K562 (cell line): Measurements from ENCODE around the gene RNF175. TPM values are rescaled to one million over a fixed set of nuclear protein-coding genes. Genes with fewer than 3 reads are reported as not detected.

Experiments used
- ATAC-seq: fragments of 200-7000 bp; cut with Tn5 transposase; 3 replicates; pipeline ENCODE4 v1.9.1; 2020; ENCODE audit warnings: moderate library complexity
- BruUV-seq: library from RNA; stranded (reverse); fragments of 400-500 nt; replicated peaks from 2 replicates; lab custom pipeline; 2021; lab: Mats Ljungman, UMichigan
- CTCF ChIA-PET: fragments of 300-600 bp; formaldehyde crosslinking; extraction: SDS; loops from one replicate; lab custom pipeline; 2021; ENCODE audit warnings: low intra/inter-chr PET ratio; lab: Yijun Ruan, JAX
- POLR2A ChIA-PET: fragments of 300-600, 350-650 bp; sonication (Branson Sonifier 250); formaldehyde crosslinking; extraction: SDS; loops from one replicate; lab custom pipeline; 2021; ENCODE audit warnings: antibody characterized with exemption, inconsistent platforms; lab: Yijun Ruan, JAX
- DNase-seq, 4 experiments: peaks; one replicate each; pipeline versions ENCODE4 v3.0.0 to v3.0.0-alpha.2; 2011 to 2018; ENCODE audit warnings: low spot score in 3 of 4, mixed read lengths in 3 of 4; ENCODE audit errors: extremely low read depth in 1 of 4
- FAIRE-seq: peaks from 2 replicates; lab custom pipeline; 2011; peaks lifted over from hg19 to GRCh38; lab: Jason Lieb, UNC
- H2AFZ ChIP-seq: 2 replicates; pipeline ENCODE4 v1.6.0; 2011; ENCODE audit warnings: low read depth, low read length, control low read depth, inconsistent platforms
- H3K27ac ChIP-seq: fragments of 200-600 bp; 3 replicates; pipeline ENCODE4 v1.8.0; 2011; ENCODE audit warnings: low read depth, mild to moderate bottlenecking, control low read depth, inconsistent platforms, low read length, moderate library complexity, mixed read lengths; ENCODE audit errors: extremely low read depth
- H3K27me3 ChIP-seq, 2 experiments: fragments of 300-600 bp in 1 of 2; 2 replicates in 1 of 2; 3 replicates in 1 of 2; pipeline versions ENCODE4 v1.6.0 to v1.8.0; 2011; ENCODE audit warnings: inconsistent platforms in 2 of 2, low read length in 2 of 2, mild to moderate bottlenecking in 1 of 2, mixed read lengths in 1 of 2, moderate library complexity in 1 of 2; ENCODE audit not compliant: control insufficient read depth in 2 of 2, insufficient read depth in 2 of 2
- H3K36me3 ChIP-seq: fragments of 300-600 bp; 3 replicates; pipeline ENCODE4 v1.8.0; 2011; ENCODE audit warnings: mild to moderate bottlenecking, low read length, inconsistent platforms; ENCODE audit not compliant: control insufficient read depth, insufficient read depth
- H3K4me1 ChIP-seq, 2 experiments: fragments of 200-600 bp in 1 of 2; replicated peaks in 1 of 2; 2 replicates in 1 of 2; 3 replicates in 1 of 2; pipeline versions ENCODE4 v1.5.1 to v1.8.0; 2011; ENCODE audit warnings: inconsistent platforms in 2 of 2, low read length in 2 of 2, mild to moderate bottlenecking in 1 of 2, mixed read lengths in 1 of 2, moderate library complexity in 1 of 2; ENCODE audit not compliant: control insufficient read depth in 2 of 2, insufficient read depth in 2 of 2
- H3K4me2 ChIP-seq: 2 replicates; pipeline ENCODE4 v1.6.1; 2011; ENCODE audit warnings: low read length, control low read depth, inconsistent platforms, mixed read lengths; ENCODE audit not compliant: insufficient read depth
- H3K4me3 ChIP-seq: fragments of 200-600 bp; sonication (generic), shearing (Covaris generic); 2 replicates; pipeline ENCODE4 v1.5.1; 2016; ENCODE audit warnings: control low read depth, inconsistent platforms
- H3K79me2 ChIP-seq: fragments of 200-600 bp; 3 replicates; pipeline ENCODE4 v1.8.0; 2011; ENCODE audit warnings: low read length, inconsistent platforms; ENCODE audit not compliant: control insufficient read depth, insufficient read depth
- H3K9ac ChIP-seq, 2 experiments: 2 replicates each; pipeline versions ENCODE4 v1.6.0 to v1.6.1; 2011; ENCODE audit warnings: low read depth in 2 of 2, low read length in 2 of 2, control low read depth in 1 of 2, inconsistent platforms in 1 of 2, mild to moderate bottlenecking in 1 of 2, mixed read lengths in 1 of 2; ENCODE audit not compliant: insufficient read depth in 1 of 2
- H3K9me1 ChIP-seq: one replicate; pipeline ENCODE4 v1.6.0; 2011; ENCODE audit warnings: inconsistent platforms, mild to moderate bottlenecking, low read length, moderate library complexity; ENCODE audit not compliant: control insufficient read depth, insufficient read depth
- H3K9me3 ChIP-seq: replicated peaks from 2 replicates; pipeline ENCODE4 v1.5.1; 2011; ENCODE audit warnings: low read depth, low read length, inconsistent platforms; ENCODE audit not compliant: control insufficient read depth, insufficient read depth
- H4K20me1 ChIP-seq: replicated peaks from 2 replicates; pipeline ENCODE4 v1.6.1; 2011; ENCODE audit warnings: low read length, inconsistent platforms, mixed read lengths; ENCODE audit not compliant: control insufficient read depth, insufficient read depth
- CTBP1 ChIP-seq: fragments of 450-650 bp; IDR thresholded peaks from 2 replicates; pipeline ENCODE4 v1.6.1; 2016; ENCODE audit warnings: borderline replicate concordance
- DDX20 ChIP-seq: fragments of 450-650 bp; IDR thresholded peaks from 2 replicates; pipeline ENCODE4 v1.6.1; 2016; ENCODE audit warnings: missing genetic modification characterization, low read depth, mild to moderate bottlenecking, missing compliant biosample characterization, moderate library complexity
- HDAC6 ChIP-seq: IDR thresholded peaks from 2 replicates; pipeline ENCODE4 v1.6.1; 2012; ENCODE audit warnings: low read depth, mild to moderate bottlenecking, control low read depth, inconsistent platforms, low read length, moderate library complexity
- JUN ChIP-seq, 2 experiments: sonication (generic) in 1 of 2; formaldehyde crosslinking in 1 of 2; IDR thresholded peaks; 2 replicates each; pipeline versions ENCODE4 v1.6.1 to v1.8.0; 2012 to 2022; ENCODE audit warnings: borderline replicate concordance in 2 of 2, mild to moderate bottlenecking in 2 of 2, improper control_type of control experiment in 1 of 2, low read depth in 1 of 2, low read length in 1 of 2, missing genetic modification reagents in 1 of 2
- RBFOX2 ChIP-seq: fragments of 200-400 bp; formaldehyde crosslinking; IDR thresholded peaks from 2 replicates; pipeline ENCODE4 v1.6.1; 2017; ENCODE audit warnings: low read depth, mild to moderate bottlenecking, low read length, moderate library complexity
- SMARCB1 ChIP-seq: IDR thresholded peaks from 2 replicates; pipeline ENCODE4 v1.6.1; 2011; ENCODE audit warnings: improper control_type of control experiment, low read depth; ENCODE audit not compliant: insufficient read length
- YY1 ChIP-seq, 3 experiments: IDR thresholded peaks; 2 replicates each; pipeline ENCODE4 v1.6.1; 2011; ENCODE audit warnings: low read length in 2 of 3, mild to moderate bottlenecking in 2 of 3, moderate library complexity in 2 of 3, borderline replicate concordance in 1 of 3, control low read depth in 1 of 3, low read depth in 1 of 3; ENCODE audit not compliant: insufficient read depth in 3 of 3, insufficient replicate concordance in 2 of 3, control insufficient read depth in 1 of 3, insufficient read length in 1 of 3; ENCODE audit errors: extremely low read depth in 1 of 3
- ZBTB17 ChIP-seq: fragments of 450-650 bp; formaldehyde crosslinking; IDR thresholded peaks from 2 replicates; pipeline ENCODE4 v1.4.0; 2020; ENCODE audit warnings: mild to moderate bottlenecking
- ZNF133 ChIP-seq: fragments of 250-450 bp; sonication (Bioruptor Pico); IDR thresholded peaks from 2 replicates; pipeline ENCODE4 v1.4.0; 2020; ENCODE audit warnings: mild to moderate bottlenecking
- ZNF140 ChIP-seq: fragments of 250-450 bp; sonication (Bioruptor Pico); IDR thresholded peaks from 2 replicates; pipeline ENCODE4 v1.8.0; 2021; ENCODE audit warnings: moderate library complexity, mild to moderate bottlenecking, inconsistent platforms
- in situ Hi-C: fragments of 300-500 bp; cut with MboI; formaldehyde crosslinking; loops from 4 replicates; pipeline ENCODE4 v1.15.0; 2018; ENCODE audit warnings: inconsistent platforms, mixed read lengths
- intact Hi-C: fragments of 100-400 bp; cut with micrococcal nuclease; formaldehyde crosslinking; loops from 2 replicates; pipeline ENCODE4 v1.14.2; 2022
- polyA plus RNA-seq, 8 experiments: library from polyadenylated mRNA; depleted of rRNA in 4 of 8; stranded (reverse) in 5 of 8; unstranded in 3 of 8; fragments of >200 nt; fragmentation: Nextera tagmentation in 2 of 8; fragmentation: Illumina TruSeq in 1 of 8; extraction: Ambion mirVana in 2 of 8; extraction: Trizol in 1 of 8; gene quantifications; 2 replicates each; pipeline versions ENCODE4 v1.2.1 to v1.2.3, GENCODE V29; 2011 to 2014; ENCODE audit warnings: inconsistent platforms in 1 of 8, missing spikeins in 1 of 8
- total RNA-seq, 7 experiments: library from RNA; depleted of rRNA in 6 of 7; stranded (reverse); fragments of >200 nt in 6 of 7; fragmentation: Illumina TruSeq in 2 of 7; extraction: Trizol in 2 of 7; gene quantifications; 2 replicates each; pipeline versions ENCODE4 v1.2.1 to v1.2.3, GENCODE V29; 2011 to 2021; ENCODE audit warnings: low replicate concordance in 1 of 7
- TF ChIP-seq, protein P1 (sequence below): IDR thresholded peaks from 2 replicates; pipeline ENCODE4 v1.6.1; 2011; ENCODE audit not compliant: insufficient read length; ENCODE audit errors: extremely low read depth
- TF ChIP-seq, protein P2 (sequence below), 2 experiments: fragments of 150-350 bp in 1 of 2; IDR thresholded peaks; 2 replicates each; pipeline ENCODE4 v1.6.1; 2012 to 2016; ENCODE audit warnings: low read depth in 2 of 2, low read length in 2 of 2, mild to moderate bottlenecking in 1 of 2, moderate library complexity in 1 of 2
- TF ChIP-seq, protein P3 (sequence below): sonication (generic); formaldehyde crosslinking; IDR thresholded peaks from 2 replicates; pipeline ENCODE4 v1.8.0; 2022; ENCODE audit warnings: missing genetic modification reagents, mild to moderate bottlenecking, borderline replicate concordance

The RNF175 gene
- total and polyA plus RNA-seq, 9 of the 15 experiments (the other 6 are each of a cell fraction or from before 2014, with no cell fraction given) = not detected

DNA sequence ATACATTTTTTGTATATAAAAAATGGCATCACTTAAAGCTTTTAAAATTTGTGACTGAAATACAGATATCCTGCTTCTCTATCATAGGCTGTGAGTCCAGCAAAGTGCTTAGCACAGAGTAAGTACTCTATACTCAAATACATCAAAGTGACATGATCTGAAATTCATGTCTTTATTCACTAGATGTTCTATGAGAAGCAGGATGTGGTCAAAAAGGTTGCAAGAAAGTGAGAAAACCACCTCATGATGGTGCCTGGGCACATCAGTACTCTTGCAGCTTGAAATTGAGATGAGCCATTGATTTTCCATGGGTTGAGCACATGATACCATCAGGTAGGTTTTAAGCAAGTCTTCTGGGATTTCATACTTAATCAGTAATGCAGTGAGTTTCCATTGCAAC is 49.5 kb upstream of the RNF175 start:
- Histone ChIP-seq H3K4me3 (no peak overlapping the region), H3K27me3 (no peaks in the 10 kb centered on the region), H2AFZ (no peak overlapping the region), H3K36me3 (no peaks in the 10 kb centered on the region), H3K79me2 (no peaks in the 10 kb centered on the region)
- DNase-seq (no peak), FAIRE-seq (no peak)
- no peak for TF ChIP-seq CTBP1
- TF ChIP-seq, protein P1, sequence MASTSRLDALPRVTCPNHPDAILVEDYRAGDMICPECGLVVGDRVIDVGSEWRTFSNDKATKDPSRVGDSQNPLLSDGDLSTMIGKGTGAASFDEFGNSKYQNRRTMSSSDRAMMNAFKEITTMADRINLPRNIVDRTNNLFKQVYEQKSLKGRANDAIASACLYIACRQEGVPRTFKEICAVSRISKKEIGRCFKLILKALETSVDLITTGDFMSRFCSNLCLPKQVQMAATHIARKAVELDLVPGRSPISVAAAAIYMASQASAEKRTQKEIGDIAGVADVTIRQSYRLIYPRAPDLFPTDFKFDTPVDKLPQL = no peak
- TF ChIP-seq RBFOX2 = no peak
- TF ChIP-seq ZNF133 (CRISPR knock-in tag) = no peak
- TF ChIP-seq HDAC6 = no peak
- TF ChIP-seq DDX20 (tag) = no peak
- no peak for TF ChIP-seq ZBTB17 (CRISPR knock-in tag)
- no peak for TF ChIP-seq ZNF140
- TF ChIP-seq, protein P2, sequence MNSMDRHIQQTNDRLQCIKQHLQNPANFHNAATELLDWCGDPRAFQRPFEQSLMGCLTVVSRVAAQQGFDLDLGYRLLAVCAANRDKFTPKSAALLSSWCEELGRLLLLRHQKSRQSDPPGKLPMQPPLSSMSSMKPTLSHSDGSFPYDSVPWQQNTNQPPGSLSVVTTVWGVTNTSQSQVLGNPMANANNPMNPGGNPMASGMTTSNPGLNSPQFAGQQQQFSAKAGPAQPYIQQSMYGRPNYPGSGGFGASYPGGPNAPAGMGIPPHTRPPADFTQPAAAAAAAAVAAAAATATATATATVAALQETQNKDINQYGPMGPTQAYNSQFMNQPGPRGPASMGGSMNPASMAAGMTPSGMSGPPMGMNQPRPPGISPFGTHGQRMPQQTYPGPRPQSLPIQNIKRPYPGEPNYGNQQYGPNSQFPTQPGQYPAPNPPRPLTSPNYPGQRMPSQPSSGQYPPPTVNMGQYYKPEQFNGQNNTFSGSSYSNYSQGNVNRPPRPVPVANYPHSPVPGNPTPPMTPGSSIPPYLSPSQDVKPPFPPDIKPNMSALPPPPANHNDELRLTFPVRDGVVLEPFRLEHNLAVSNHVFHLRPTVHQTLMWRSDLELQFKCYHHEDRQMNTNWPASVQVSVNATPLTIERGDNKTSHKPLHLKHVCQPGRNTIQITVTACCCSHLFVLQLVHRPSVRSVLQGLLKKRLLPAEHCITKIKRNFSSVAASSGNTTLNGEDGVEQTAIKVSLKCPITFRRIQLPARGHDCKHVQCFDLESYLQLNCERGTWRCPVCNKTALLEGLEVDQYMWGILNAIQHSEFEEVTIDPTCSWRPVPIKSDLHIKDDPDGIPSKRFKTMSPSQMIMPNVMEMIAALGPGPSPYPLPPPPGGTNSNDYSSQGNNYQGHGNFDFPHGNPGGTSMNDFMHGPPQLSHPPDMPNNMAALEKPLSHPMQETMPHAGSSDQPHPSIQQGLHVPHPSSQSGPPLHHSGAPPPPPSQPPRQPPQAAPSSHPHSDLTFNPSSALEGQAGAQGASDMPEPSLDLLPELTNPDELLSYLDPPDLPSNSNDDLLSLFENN (IDR thresholded peaks at IDR 0.05; ENCODE audit: low read depth in 2 of 2, low read length in 2 of 2) = no peak
- TF ChIP-seq SMARCB1 = no peak
- TF ChIP-seq JUN (IDR thresholded peaks at IDR 0.05; ENCODE audit: borderline replicate concordance, low read depth, low read length) = no peak
- no peak for TF ChIP-seq JUN (CRISPR knock-in tag; IDR thresholded peaks at IDR 0.05; ENCODE audit: borderline replicate concordance)
- TF ChIP-seq YY1 (IDR thresholded peaks at IDR 0.05; ENCODE audit: borderline replicate concordance in 1 of 3, control insufficient read depth in 1 of 3, extremely low read depth in 1 of 3, insufficient read depth in 3 of 3, insufficient read length in 1 of 3, insufficient replicate concordance in 2 of 3, low read depth in 1 of 3, low read length in 2 of 3) = no peak
- TF ChIP-seq, protein P3, sequence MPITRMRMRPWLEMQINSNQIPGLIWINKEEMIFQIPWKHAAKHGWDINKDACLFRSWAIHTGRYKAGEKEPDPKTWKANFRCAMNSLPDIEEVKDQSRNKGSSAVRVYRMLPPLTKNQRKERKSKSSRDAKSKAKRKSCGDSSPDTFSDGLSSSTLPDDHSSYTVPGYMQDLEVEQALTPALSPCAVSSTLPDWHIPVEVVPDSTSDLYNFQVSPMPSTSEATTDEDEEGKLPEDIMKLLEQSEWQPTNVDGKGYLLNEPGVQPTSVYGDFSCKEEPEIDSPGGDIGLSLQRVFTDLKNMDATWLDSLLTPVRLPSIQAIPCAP = no peak
- TF ChIP-seq, all 486 proteins: peak for 0
- no peak overlapping the region for H3K4me2 ChIP-seq
- H3K9me1 ChIP-seq = no peaks in the 10 kb centered on the region
- H4K20me1 ChIP-seq = no peaks in the 10 kb centered on the region
- no peak overlapping the region for H3K9ac ChIP-seq
- ChIA-PET CTCF (no interaction called here), POLR2A (no interaction called here)
- no TSS peak for BruUV-seq
- in situ Hi-C loops (no loop called here), intact Hi-C loops (no loop called here)
- no peak for ATAC-seq
- H3K9me3 ChIP-seq = no peaks in the 10 kb centered on the region
- peaks cover 0 to 5% of the 10 kb centered on the region in 2 experiments; a peak in 2 of 5 replicates for H3K4me1 ChIP-seq
- no peak overlapping the region for H3K27ac ChIP-seq
